Epithelial cell of esophagus (primary cell): ENCODE results near the gene PCBP3.
A peak's percentile ranks its signal among the peaks of the same experiment; 100 is the strongest.

Source experiments
- DNase-seq: peaks from one replicate; pipeline ENCODE4 v3.0.0; 2010; ENCODE audit warnings: low read depth
- H3K4me3 ChIP-seq: 2 replicates; pipeline ENCODE4 v1.5.1; 2011; ENCODE audit warnings: mild to moderate bottlenecking, low read length, control low read depth
- TF ChIP-seq, protein P1 (sequence below): IDR thresholded peaks from 2 replicates; pipeline ENCODE4 v1.5.1; 2011; ENCODE audit warnings: low read depth, mild to moderate bottlenecking, low read length, control low read depth, inconsistent platforms; ENCODE audit not compliant: insufficient read depth; ENCODE audit errors: missing control alignments

The PCBP3 gene

DNA sequence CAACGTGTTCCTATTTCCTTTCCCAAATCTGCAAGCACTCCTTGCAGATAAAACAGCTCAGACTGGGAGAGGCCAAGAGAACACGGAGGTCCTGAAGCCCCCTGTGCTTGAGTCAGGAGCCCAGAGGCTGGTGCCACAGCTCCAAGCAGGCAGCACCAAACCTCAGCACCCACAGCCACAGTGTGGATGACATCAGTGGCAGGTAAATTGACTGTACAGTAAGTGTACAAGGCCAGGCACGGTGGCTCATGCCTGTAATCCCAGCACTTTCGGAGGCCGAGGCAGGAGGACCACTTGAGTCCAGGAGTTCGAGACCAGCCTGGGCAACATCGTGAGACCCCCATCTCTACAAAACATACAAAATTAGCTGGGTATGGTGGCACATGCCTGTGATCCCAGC is 336.1 kb downstream of the PCBP3 start:
- no peak for DNase-seq
- TF ChIP-seq, protein P1, sequence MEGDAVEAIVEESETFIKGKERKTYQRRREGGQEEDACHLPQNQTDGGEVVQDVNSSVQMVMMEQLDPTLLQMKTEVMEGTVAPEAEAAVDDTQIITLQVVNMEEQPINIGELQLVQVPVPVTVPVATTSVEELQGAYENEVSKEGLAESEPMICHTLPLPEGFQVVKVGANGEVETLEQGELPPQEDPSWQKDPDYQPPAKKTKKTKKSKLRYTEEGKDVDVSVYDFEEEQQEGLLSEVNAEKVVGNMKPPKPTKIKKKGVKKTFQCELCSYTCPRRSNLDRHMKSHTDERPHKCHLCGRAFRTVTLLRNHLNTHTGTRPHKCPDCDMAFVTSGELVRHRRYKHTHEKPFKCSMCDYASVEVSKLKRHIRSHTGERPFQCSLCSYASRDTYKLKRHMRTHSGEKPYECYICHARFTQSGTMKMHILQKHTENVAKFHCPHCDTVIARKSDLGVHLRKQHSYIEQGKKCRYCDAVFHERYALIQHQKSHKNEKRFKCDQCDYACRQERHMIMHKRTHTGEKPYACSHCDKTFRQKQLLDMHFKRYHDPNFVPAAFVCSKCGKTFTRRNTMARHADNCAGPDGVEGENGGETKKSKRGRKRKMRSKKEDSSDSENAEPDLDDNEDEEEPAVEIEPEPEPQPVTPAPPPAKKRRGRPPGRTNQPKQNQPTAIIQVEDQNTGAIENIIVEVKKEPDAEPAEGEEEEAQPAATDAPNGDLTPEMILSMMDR = no peak
- no peak overlapping the region for H3K4me3 ChIP-seq

DNA sequence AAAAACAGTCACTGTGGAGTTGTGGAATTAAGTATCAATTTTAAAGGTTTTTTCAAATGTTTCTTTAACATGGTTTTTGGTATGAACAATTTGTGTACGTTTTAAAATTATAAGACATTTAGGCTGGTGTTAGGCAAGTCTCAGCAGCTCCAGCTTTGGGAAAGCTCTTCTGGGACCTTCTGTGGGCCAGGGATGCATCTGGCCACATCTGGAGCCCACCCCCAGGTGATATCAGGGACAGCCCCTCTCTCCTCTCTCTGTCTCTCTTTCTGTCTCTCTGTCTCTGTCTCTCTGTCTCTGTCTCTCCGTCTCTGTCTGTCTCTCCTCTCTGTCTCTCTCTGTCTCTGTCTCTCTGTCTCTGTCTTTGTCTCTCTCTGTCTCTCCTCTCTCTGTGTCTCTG is 336.7 kb downstream of the PCBP3 start:
- TF ChIP-seq, protein P1 = no peak
- DNase-seq = no peak
- H3K4me3 ChIP-seq = no peak overlapping the region

DNA sequence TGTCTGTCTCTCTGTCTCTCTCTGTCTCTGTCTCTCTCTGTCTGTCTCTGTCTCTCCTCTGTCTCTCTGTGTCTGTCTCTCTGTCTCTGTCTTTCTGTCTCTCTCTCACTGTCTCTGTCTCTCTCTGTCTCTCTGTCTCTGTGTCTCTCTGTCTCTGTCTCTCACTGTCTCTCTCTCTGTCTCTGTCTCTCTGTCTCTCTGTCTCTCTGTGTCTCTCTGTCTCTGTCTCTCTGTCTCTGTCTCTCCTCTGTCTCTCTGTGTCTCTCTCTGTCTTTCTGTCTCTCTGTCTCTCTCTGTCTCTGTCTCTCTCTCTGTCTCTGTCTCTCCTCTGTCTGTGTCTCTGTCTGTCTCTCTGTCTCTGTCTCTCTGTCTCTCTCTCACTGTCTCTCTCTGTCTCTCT is 337.2 kb downstream of the PCBP3 start:
- DNase-seq = no peak
- TF ChIP-seq, protein P1 = no peak
- peak overlapping the region; percentile 30 for H3K4me3 ChIP-seq

DNA sequence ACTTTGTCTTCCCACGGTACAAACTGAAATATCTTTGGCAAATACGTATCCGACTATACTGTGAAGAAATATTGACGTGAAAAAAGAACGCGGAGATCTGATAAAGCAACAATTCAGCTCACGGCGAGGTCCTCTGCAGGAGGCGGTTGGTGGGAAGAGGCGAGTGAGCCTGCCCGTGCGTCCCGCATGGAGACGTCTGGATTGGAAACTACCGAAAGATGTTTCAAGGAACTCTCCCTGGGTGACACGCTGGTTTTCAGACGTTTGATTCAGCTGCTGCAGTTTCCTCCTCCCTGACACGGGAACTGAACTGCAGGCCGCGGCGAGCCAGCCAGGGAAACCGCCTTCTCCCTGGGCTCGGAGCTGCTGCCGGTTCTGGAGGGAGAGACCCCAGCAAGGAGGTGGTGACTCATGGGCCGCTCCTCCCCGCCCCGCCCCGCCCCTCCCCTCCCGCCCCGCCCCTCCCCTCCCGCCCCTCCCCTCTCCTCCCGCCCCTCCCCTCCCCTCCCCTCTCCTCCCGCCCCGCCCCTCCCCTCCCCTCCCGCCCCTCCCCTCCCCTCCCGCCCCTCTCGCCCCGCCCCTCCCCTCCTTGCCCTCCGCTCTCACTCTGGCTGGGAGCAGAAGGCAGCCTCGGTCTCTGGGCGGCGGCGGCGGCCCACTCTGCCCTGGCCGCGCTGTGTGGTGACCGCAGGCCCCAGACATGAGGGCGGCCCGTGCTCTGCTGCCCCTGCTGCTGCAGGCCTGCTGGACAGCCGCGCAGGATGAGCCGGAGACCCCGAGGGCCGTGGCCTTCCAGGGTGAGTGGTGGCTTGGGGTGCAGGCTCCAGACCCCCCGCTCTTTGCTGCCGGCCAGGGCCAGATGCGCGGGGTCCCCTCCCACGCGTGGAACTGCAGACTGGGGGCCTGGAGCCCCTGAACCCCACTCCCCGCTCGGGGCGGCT is 337.9 kb downstream of the PCBP3 start, which contains the start of gene COL6A1:
COL6A1 (plus strand) TSS at position 620 of the 941 bp plus-strand sequence; CDS start at position 701, 81 bp downstream.
- DNase-seq = peak; percentile 46
- peak within 1 kb of the TSS; percentile 30 for H3K4me3 ChIP-seq
- TF ChIP-seq, protein P1 = no peak

DNA sequence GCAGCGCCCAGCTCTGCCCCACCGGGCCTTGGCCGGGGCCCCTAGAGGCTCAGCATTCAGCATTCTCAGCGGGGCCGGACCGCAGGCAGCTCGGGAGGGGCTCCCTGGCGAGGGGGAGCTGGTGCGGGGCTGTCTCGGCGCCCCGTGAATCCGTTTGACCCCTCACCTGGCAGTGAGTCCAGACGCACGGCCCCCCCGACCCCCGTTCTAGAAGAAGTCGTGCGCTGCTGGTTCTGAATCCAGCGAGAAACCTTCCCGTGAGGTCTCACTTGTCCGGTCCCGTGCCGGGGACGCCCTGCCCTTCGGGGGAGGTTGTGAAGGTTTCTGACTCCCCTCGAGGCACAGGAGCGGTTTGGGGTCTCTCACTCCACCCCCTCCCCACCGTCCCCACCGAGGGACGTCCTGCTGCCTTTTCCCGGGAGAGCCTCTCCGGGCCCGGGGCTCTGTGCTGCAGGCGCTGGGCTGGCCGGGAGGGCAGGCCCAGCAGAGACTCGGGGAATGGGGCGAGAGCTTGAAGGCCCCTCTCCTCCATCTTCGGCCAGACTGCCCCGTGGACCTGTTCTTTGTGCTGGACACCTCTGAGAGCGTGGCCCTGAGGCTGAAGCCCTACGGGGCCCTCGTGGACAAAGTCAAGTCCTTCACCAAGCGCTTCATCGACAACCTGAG is 338.7 kb downstream of the PCBP3 start:
- TF ChIP-seq, protein P1 = no peak
- peak overlapping the region; percentile 12 for H3K4me3 ChIP-seq
- DNase-seq = no peak

DNA sequence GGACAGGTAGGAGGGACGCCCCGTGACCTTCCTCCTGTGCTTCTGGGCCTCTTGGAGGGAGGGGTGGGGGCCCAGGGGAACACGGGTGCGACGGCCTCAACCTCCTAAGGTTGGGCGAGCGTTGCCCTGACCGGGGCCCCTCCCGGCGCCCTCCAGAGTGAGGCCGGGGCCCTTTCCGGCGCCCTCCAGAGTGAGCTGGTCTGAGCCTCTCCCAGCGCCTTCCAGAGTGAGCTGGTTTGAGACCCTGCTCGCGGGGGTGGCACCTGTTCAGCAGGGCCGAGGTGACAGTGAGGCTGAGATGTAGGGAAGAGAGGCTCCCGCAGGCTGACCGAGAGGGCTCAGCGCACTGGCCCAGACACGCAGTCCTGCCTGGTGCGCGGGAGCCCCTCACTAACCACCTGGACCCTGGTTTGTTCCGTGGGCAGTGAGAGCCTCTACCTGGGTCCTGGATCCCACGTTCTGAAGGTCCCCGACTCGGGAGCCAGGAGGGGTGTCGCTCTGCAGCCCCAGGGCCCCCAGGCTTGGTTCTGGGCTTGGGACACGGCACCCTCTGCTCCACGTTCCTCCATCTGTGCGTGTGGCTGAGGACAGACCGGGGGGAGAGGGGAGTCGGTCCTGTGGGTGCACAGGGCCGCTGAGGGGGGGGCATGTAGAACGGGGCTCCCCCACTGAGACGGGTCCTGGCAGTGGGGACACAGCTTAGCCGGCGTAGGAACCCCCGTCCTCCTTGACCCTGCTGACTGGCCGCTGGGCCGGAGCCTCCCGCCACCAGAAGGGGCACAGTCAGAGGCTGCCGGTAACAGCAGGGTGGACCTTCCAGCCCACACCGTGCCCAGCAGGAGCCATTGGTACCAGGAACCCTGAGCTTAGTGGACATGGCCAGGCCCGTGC is 339.5 kb downstream of the PCBP3 start:
- H3K4me3 ChIP-seq = no peak overlapping the region
- DNase-seq = no peak
- TF ChIP-seq, protein P1 = no peak
